Measurements from ENCODE around the gene TSPAN5.
A peak's percentile ranks its signal among the peaks of the same experiment; 100 is the strongest.

Gene TSPAN5

GRCh38 chr4:98530572-98530971 is 127.8 kb downstream of the TSPAN5 start:
- FAIRE-seq (no peak), DNase-seq (ENCODE audit: insufficient read length, low spot score) (no peak)
- TF ChIP-seq TAF1 (IDR thresholded peaks at IDR 0.05; ENCODE audit: low read depth, low read length) = no peak
- no peak for TF ChIP-seq POU2F2 (IDR thresholded peaks at IDR 0.05; ENCODE audit: low read depth, low read length)
- TF ChIP-seq POLR2A (IDR thresholded peaks at IDR 0.05; ENCODE audit: low read depth, low read length) = no peak
- no peak for TF ChIP-seq SPI1 (IDR thresholded peaks at IDR 0.05; ENCODE audit: low read depth, low read length)
- no peak for TF ChIP-seq PAX5 (IDR thresholded peaks at IDR 0.05; ENCODE audit: insufficient read depth, low read length, severe bottlenecking)
- no peak for TF ChIP-seq POLR2AphosphoS5 (IDR thresholded peaks at IDR 0.05; ENCODE audit: low read depth, low read length)

- FAIRE-seq (no peak), DNase-seq (ENCODE audit: insufficient read length, low spot score) (no peak)
- no peak for TF ChIP-seq SPI1 (IDR thresholded peaks at IDR 0.05; ENCODE audit: low read depth, low read length)
- no peak for TF ChIP-seq POLR2AphosphoS5 (IDR thresholded peaks at IDR 0.05; ENCODE audit: low read depth, low read length)
- no peak for TF ChIP-seq POLR2A (IDR thresholded peaks at IDR 0.05; ENCODE audit: low read depth, low read length)
- TF ChIP-seq POU2F2 (IDR thresholded peaks at IDR 0.05; ENCODE audit: low read depth, low read length) = no peak
These were observed 128.3 kb downstream of the TSPAN5 start for GRCh38 chr4:98529970-98530569.

- no peak for FAIRE-seq
- TF ChIP-seq PAX5 (IDR thresholded peaks at IDR 0.05; ENCODE audit: insufficient read depth, low read length, severe bottlenecking) (no peak), TAF1 (IDR thresholded peaks at IDR 0.05; ENCODE audit: low read depth, low read length) (no peak), POLR2AphosphoS5 (IDR thresholded peaks at IDR 0.05; ENCODE audit: low read depth, low read length) (no peak), POLR2A (IDR thresholded peaks at IDR 0.05; ENCODE audit: low read depth, low read length) (no peak), SPI1 (IDR thresholded peaks at IDR 0.05; ENCODE audit: low read depth, low read length) (no peak), POU2F2 (IDR thresholded peaks at IDR 0.05; ENCODE audit: low read depth, low read length) (no peak)
- DNase-seq (ENCODE audit: insufficient read length, low spot score) = no peak
These were observed 129.5 kb downstream of the TSPAN5 start for GRCh38 chr4:98528882-98529281.

GRCh38 chr4:98527534-98528269 is 130.7 kb downstream of the TSPAN5 start:
- DNase-seq (ENCODE audit: insufficient read length, low spot score) (no peak), FAIRE-seq (no peak)
- TF ChIP-seq POU2F2 (IDR thresholded peaks at IDR 0.05; ENCODE audit: low read depth, low read length) = no peak

GRCh38 chr4:98524230-98524629 is 134.2 kb downstream of the TSPAN5 start:
- TF ChIP-seq POLR2A (IDR thresholded peaks at IDR 0.05; ENCODE audit: low read depth, low read length) (no peak), POLR2AphosphoS5 (IDR thresholded peaks at IDR 0.05; ENCODE audit: low read depth, low read length) (no peak), TAF1 (IDR thresholded peaks at IDR 0.05; ENCODE audit: low read depth, low read length) (no peak), PAX5 (IDR thresholded peaks at IDR 0.05; ENCODE audit: insufficient read depth, low read length, severe bottlenecking) (no peak)
- FAIRE-seq = no peak
- DNase-seq (ENCODE audit: insufficient read length, low spot score) = no peak

GRCh38 chr4:98522636-98523395 is 135.6 kb downstream of the TSPAN5 start:
- DNase-seq (ENCODE audit: insufficient read length, low spot score) (no peak), FAIRE-seq (no peak)
- no peak for TF ChIP-seq POU2F2 (IDR thresholded peaks at IDR 0.05; ENCODE audit: low read depth, low read length)
- no peak for TF ChIP-seq SPI1 (IDR thresholded peaks at IDR 0.05; ENCODE audit: low read depth, low read length)
- no peak for TF ChIP-seq TAF1 (IDR thresholded peaks at IDR 0.05; ENCODE audit: low read depth, low read length)
- no peak for TF ChIP-seq POLR2AphosphoS5 (IDR thresholded peaks at IDR 0.05; ENCODE audit: low read depth, low read length)
- no peak for TF ChIP-seq PAX5 (IDR thresholded peaks at IDR 0.05; ENCODE audit: insufficient read depth, low read length, severe bottlenecking)
- TF ChIP-seq POLR2A (IDR thresholded peaks at IDR 0.05; ENCODE audit: low read depth, low read length) = no peak

- TF ChIP-seq SPI1 (IDR thresholded peaks at IDR 0.05; ENCODE audit: low read depth, low read length) (0 out of 2 replicates have a peak, but pooled peaks have one; percentile 12), POLR2A (IDR thresholded peaks at IDR 0.05; ENCODE audit: low read depth, low read length) (no peak)
- DNase-seq (ENCODE audit: insufficient read length, low spot score) (no peak), FAIRE-seq (no peak)
These were observed 136.3 kb downstream of the TSPAN5 start for GRCh38 chr4:98522062-98522461.

- TF ChIP-seq TAF1 (IDR thresholded peaks at IDR 0.05; ENCODE audit: low read depth, low read length) (no peak), PAX5 (IDR thresholded peaks at IDR 0.05; ENCODE audit: insufficient read depth, low read length, severe bottlenecking) (no peak), POLR2AphosphoS5 (IDR thresholded peaks at IDR 0.05; ENCODE audit: low read depth, low read length) (no peak), SPI1 (IDR thresholded peaks at IDR 0.05; ENCODE audit: low read depth, low read length) (no peak), POU2F2 (IDR thresholded peaks at IDR 0.05; ENCODE audit: low read depth, low read length) (no peak), POLR2A (IDR thresholded peaks at IDR 0.05; ENCODE audit: low read depth, low read length) (no peak)
- FAIRE-seq (no peak), DNase-seq (ENCODE audit: insufficient read length, low spot score) (no peak)
These were observed 136.9 kb downstream of the TSPAN5 start for GRCh38 chr4:98521486-98521885.

- TF ChIP-seq POU2F2 (IDR thresholded peaks at IDR 0.05; ENCODE audit: low read depth, low read length) (no peak), TAF1 (IDR thresholded peaks at IDR 0.05; ENCODE audit: low read depth, low read length) (no peak), POLR2AphosphoS5 (IDR thresholded peaks at IDR 0.05; ENCODE audit: low read depth, low read length) (no peak), SPI1 (IDR thresholded peaks at IDR 0.05; ENCODE audit: low read depth, low read length) (no peak), PAX5 (IDR thresholded peaks at IDR 0.05; ENCODE audit: insufficient read depth, low read length, severe bottlenecking) (no peak), POLR2A (IDR thresholded peaks at IDR 0.05; ENCODE audit: low read depth, low read length) (no peak)
- DNase-seq (ENCODE audit: insufficient read length, low spot score) (no peak), FAIRE-seq (no peak)
These were observed 139.0 kb downstream of the TSPAN5 start for GRCh38 chr4:98519268-98519977.
